ENCODE measurements around the gene TRPM6.

Gene TRPM6

GRCh38 chr9:74691058-74691457, 196.7 kb downstream of the TRPM6 start:
- no peak for DNase-seq

DNA sequence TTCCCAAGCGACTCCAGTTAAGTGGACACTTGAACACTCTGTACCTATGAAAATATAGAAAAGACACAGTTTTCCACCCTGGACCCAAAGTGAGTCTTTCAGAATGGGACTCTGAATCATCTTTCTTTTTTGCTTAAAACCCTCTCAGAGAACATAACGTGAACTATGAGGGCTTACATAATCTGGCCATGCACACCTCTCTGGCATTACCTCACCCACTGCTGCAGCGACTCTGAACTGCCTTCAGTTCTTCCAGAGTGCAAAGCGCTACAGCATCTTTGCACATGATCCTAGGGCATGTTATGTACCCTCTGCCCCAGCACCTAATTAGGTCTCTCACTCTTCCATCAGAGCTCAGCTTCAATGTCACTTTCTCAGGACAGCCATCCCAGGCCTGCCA, 204.4 kb downstream of the TRPM6 start:
- DNase-seq = no peak

GRCh38 chr9:74681906-74682305, 205.8 kb downstream of the TRPM6 start:
- no peak for DNase-seq

DNA sequence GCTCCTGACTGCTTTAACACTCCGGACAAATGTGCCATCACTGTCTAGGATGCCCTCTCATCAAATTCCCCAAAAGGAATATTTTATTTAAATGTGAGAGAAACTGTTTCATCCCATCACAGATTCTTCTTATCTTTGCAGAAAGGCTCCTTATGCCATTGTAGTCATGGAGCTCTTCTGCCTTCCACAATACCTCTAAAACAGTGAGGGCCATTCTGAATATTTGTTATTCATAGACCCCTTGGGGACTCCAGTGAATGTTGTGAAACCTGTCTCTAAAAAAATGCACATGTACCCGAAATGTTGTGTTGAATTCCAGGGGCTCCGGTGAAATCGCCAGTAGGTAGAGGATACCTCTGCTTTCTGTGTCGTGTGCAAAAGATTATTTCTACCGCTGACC, 213.6 kb downstream of the TRPM6 start:
- no peak for DNase-seq

All from CD4-positive, alpha-beta T cell treated with Interleukin-17A for 1 hour (primary cell).